T-helper 2 cell (primary cell): ENCODE data around the gene GADD45B.
"Not testable (repeated sequence)": the region's sequence is repeated elsewhere in the genome, so short reads cannot be mapped to it uniquely, and the experiment has no call there.

Experiments used
- DNase-seq, 5 experiments: peaks; one replicate each; pipeline versions ENCODE4 v3.0.0 to v3.0.0-alpha.2; 2012 to 2022

Gene GADD45B

DNA sequence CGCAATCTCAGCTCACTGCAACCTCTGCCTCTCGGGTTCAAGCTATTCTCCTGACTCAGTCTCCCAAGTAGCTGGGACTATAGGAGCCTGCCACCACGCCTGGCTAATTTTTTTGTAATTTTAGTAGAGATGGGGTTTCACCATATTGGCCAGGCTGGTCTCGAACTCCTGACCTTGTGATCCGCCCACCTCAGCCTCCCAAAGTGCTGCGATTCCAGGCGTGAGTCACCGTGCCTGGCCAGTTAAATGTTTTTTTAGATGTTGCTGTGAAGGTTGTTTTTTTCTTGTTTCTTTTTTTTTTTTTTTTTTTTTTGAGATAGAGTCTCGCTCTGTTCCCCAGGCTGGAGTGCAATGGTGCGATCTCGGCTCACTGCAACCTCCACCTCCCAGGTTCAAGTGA is 42.9 kb downstream of the GADD45B start:
- DNase-seq = not testable (repeated sequence)

- no peak for DNase-seq
Observed at GRCh38 chr19:2519482-2519881, 43.6 kb downstream of the GADD45B start.

DNA sequence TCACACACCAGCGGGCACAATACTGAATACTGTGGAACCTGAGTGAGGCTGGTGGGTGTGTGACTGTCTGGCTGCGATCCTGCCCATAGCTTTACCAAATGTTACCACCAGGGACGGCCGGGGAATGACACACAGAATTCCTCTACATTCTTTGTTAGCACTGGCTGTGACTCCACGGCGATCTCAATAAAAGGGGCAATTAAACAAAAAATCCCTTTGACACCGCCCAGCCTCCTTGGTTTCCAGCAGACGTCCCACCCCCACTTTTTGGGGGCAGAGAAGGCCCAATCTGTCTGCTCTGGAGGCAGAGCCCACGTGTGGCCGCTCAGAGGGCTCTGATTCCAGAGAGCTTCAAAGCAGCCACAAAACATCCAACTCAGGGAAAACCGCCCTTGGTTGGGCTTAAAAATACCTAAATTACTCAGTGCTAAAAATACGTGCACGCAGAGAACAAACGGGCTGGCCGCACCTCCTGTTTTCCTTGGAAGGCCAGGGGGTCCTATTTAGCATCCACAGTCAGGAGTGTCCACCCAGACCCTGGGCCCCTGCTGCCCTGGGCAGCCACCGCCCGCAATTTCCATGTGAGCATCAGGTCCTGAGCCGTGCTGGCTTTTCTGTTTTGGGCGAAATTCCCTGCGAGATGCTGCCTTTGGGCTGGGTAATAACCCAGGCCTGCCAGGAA is 47.8 kb downstream of the GADD45B start:
- DNase-seq = no peak

DNA sequence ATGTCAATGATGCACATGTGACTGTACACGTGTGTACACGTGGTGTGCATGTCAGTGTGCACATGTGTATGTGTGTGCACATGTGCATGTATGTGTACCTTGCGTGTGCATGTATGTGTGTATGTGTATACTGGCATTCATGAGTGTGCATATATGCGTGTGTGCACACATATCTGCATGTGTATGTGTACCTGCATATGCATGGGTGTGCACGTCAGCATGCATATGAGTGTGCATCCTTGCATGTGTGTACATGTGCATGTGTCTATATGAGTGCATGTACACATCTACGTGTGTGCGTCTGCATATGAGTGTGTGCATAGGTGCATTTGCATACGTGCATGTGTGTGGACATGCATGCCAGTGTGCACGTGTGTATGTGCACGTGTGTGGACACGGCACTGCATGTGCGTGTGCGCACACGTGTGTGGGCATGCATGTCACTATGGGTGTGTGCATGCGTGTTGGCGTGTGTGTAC is 48.5 kb downstream of the GADD45B start:
- no peak for DNase-seq

GRCh38 chr19:2524840-2525723 is 49.2 kb downstream of the GADD45B start:
- no peak for DNase-seq

DNA sequence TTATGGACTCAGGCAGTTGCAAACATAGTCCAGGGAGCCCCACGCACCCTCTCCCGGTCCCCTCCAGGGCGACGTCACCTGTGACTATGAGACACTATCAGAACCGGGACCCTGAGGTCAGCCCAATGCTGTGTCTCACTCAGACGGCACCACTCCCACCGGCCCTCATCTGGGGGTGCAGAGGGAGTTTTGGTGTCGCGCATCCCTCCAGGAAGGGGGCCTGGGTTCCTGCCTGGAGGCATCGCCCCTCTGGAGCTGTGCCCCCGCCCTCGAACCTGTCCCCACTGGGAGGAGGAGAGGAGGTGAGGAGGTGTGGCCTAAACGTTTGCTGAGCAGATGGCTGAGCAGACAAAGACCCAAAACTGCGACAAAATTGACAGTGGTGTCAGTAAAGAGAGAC is 51.2 kb downstream of the GADD45B start:
- DNase-seq = no peak

GRCh38 chr19:2527686-2528085 is 51.8 kb downstream of the GADD45B start:
- no peak for DNase-seq
